Coronary artery (tissue), 2 donors: ENCODE data around the gene PDE4A.
A peak's percentile ranks its signal among the peaks of the same experiment; 100 is the strongest.
"Not testable (repeated sequence)": the region's sequence is repeated elsewhere in the genome, so short reads cannot be mapped to it uniquely, and the experiment has no call there.

Experiments
- DNase-seq: peaks from one replicate; pipeline ENCODE4 v3.0.0-alpha.2; 2017; ENCODE audit warnings: low spot score
- H3K27ac ChIP-seq, 2 donors: fragments of 200-600 bp; sonication (generic); one replicate each; pipeline ENCODE4 v1.5.1; 2016 to 2019
- H3K4me3 ChIP-seq: fragments of 200-600 bp; sonication (generic); 2 replicates; pipeline ENCODE4 v1.5.1; 2016; ENCODE audit warnings: mild to moderate bottlenecking, moderate library complexity
- TF ChIP-seq, protein P1 (sequence below): fragments of 200-600 bp; sonication (generic); IDR thresholded peaks from one replicate; pipeline ENCODE4 v1.5.1; 2019; ENCODE audit warnings: antibody characterized with exemption

PDE4A gene

DNA sequence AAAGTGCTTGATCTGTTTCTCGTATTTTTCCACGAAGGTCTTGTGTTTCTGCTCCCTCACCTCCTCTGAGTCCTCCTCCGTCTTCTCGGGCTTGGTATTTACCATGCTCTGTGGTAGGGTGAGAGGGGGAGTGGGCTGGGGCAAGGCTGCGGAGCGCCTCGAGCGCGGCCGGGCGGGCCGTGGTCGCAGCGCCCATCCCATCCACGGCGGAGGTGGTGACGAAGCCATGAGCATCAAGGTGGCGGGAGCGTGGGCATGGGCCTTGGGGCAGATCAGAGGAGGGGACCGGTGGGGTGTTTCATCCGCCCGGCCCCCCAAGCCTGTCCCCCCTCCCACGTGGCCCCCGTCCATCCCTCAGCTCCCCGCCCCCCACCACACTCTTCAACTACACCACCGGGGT, 24.9 kb upstream of the PDE4A start:
- TF ChIP-seq, protein P1, sequence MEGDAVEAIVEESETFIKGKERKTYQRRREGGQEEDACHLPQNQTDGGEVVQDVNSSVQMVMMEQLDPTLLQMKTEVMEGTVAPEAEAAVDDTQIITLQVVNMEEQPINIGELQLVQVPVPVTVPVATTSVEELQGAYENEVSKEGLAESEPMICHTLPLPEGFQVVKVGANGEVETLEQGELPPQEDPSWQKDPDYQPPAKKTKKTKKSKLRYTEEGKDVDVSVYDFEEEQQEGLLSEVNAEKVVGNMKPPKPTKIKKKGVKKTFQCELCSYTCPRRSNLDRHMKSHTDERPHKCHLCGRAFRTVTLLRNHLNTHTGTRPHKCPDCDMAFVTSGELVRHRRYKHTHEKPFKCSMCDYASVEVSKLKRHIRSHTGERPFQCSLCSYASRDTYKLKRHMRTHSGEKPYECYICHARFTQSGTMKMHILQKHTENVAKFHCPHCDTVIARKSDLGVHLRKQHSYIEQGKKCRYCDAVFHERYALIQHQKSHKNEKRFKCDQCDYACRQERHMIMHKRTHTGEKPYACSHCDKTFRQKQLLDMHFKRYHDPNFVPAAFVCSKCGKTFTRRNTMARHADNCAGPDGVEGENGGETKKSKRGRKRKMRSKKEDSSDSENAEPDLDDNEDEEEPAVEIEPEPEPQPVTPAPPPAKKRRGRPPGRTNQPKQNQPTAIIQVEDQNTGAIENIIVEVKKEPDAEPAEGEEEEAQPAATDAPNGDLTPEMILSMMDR, result no peak
- Histone ChIP-seq H3K4me3 (no peak overlapping the region), H3K27ac (no peak overlapping the region)
- DNase-seq, result no peak

DNA sequence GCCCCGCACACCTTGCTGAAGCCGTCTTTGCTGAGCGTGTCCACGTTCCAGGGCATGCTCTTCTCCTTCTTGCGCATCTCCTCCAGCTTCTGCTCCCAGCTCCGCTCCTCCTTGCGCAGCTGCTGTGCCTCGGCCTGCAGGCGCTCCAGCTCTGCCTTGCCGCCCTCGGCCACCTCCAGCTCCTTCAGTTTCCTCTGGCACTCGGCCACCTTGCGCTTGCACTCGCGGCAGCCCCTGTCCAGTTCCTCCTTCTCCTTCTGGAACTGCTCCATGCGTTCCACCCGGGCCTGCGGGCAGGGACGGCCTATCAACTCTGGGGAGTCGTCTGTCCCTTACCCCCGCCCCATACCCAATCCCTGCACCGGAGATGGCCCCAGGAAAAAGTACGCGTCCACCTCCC, 24.4 kb upstream of the PDE4A start:
- Histone ChIP-seq H3K27ac (no peak overlapping the region), H3K4me3 (no peak overlapping the region)
- DNase-seq, result no peak
- TF ChIP-seq, protein P1, result no peak

DNA sequence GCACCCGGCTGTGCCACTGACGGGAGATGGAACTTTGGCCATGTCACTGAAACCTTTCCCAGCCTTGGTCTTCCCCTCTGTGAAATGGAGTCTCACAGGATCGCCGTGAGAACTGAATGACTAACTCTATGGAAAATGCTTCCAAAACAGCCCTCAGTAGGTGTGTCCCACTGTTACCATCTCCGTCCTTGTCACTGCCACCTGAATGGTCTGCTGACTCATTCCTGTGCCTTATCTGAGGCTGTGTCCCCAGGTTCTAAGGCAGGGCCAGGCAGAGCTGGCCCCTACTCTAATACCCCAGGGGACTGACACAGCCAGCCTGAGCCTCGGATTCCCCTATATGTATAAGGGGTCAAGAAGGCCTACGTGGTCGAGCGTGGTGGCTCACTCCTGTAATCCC, 21.5 kb upstream of the PDE4A start:
- TF ChIP-seq, protein P1, result no peak
- H3K27ac ChIP-seq, result no peak overlapping the region
- no peak overlapping the region for H3K4me3 ChIP-seq
- DNase-seq, result no peak

DNA sequence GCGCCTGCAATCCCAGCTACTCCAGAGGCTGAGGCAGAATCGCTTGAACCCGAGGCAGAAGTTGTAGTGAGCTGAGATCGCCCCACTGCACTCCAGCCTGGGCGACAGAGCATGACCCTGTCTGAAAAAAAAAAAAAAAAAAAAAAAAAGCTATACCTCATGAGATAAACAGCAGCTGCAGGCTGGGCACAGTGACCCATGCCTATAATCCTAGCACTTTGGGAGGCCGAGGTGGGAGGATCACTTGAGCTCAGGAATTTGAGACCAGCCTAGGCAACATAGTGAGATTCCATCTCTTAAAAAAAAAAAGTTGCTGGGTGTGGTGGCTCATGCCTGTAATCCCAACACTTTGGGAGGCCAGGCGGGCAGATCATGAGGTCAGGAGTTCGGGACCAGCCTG, 21.0 kb upstream of the PDE4A start:
- not testable (repeated sequence) for H3K4me3 ChIP-seq, H3K27ac ChIP-seq, DNase-seq

DNA sequence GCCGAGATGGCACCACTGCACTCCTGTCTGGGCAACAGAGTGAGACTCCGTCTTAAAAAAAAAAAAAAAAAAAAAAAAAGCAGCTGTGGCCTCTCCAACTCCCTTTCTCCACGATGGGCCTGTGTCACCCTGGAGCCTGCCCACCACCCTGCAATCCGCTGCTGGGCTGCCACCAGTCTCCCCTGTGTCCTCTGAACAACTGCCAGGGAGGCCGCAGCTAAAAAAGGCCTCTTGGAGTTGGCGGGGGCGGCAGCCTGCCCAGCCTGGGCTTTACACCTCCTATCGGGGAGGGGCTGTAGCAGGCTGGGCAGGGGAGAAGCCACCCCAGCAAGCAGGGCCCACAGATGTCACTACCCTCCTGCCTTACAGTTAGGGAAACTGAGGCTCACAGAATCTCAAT, 20.5 kb upstream of the PDE4A start:
- Histone ChIP-seq H3K4me3 (no peak overlapping the region), H3K27ac (no peak overlapping the region)
- no peak for DNase-seq
- TF ChIP-seq, protein P1, result no peak

DNA sequence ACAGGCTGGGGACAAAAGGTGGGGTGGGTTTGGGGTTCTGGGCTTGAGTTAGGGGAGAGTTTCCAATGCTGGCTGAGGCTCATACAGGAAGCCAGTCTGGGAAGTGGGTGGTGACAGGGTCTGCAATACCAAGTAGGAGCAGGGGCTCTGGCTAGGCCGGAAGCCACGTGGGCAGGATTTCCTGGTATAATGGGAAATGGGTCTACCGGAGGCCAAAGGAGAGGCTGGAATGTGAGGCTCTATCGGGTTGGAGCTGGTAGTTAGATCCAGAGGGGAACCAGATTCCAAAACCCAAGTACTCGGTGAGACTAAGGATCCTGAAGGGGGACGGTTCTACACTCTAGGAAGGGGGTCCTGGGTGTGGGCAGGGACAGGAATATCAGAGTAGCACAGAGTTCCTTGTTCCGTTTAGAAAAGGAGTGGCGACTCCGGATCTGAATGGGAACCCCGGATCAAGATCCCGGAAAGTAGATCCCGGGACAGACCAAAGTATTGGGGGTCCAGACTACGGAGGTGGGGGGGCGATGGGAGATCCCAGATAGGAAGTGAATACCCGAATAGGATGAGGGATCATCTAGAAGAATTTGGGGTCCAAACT, 17.8 kb upstream of the PDE4A start:
- no peak for DNase-seq
- Histone ChIP-seq H3K4me3 (peak overlapping the region; percentile 97), H3K27ac (peak overlapping the region; percentile 49 to 88)
- TF ChIP-seq, protein P1, result no peak

DNA sequence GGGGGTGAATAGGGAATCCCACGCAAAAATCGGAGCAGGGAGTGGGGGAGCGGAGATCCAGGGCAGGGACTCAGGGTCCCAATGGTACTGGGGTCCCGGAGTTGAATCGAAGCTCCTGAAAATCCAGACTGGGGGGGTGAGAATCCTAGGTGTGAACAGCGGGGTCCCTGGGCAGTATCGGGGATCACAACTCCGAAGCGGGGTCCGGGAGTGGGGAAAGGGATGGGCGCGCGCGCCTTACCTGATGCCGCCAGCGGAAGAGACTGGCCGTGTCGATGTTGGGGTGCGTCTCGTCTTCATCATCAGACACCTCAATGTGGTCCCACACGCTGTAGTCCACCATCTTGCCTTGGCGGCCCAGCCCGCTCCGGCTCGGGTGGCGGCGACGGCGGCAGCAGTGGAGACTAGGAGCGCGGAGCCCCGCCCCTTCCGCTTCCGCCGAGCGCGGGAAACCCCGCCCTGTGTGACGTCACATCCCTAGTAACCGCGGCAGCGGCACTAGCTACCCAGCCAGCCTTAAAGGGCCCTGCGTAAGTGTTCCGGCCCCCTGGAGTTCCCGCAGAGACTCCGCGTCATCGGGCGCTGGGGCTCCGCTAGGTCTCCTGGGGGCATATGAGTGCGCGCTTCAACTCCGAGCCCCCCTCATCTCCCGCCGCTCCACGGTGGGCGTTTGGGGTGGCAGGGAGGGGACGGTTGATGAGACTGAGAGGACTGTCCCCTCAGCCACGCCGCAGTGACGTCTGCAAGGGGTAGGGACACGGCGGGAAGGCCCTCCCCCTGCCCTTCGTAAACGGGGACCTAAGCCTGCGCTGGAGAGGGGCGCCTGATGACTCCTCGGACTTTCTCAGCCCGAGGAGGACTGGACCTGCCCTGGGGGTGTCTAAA, 17.0 kb upstream of the PDE4A start, which contains the start of gene CDC37:
CDC37 (minus strand) TSS at position 406 of the 885 bp plus-strand sequence; CDS start at position 343, 63 bp downstream.
- Histone ChIP-seq H3K27ac (peak within 1 kb of the TSS; percentile 60 to 88), H3K4me3 (peak within 1 kb of the TSS; percentile 97)
- TF ChIP-seq, protein P1, result no peak
- DNase-seq, result peak; percentile 96
